B cell (primary cell): Measurements from ENCODE around the gene RNASE13. TPM values are rescaled to one million over a fixed set of nuclear protein-coding genes. Genes with fewer than 3 reads are reported as not detected.

ENCODE experiments used
- ATAC-seq: fragments of 200-7000 bp; cut with Tn5 transposase; one replicate; pipeline ENCODE4 v1.10.0; 2021; ENCODE audit warnings: low read depth, mild to moderate bottlenecking, moderate number of reproducible peaks, moderate library complexity
- CTCF ChIA-PET: fragments of 350-600 bp; sonication (Branson Sonifier 250); formaldehyde crosslinking; loops from one replicate; lab custom pipeline; 2021; ENCODE audit warnings: antibody characterized with exemption, inconsistent platforms; lab: Charles Lee
- POLR2A ChIA-PET: fragments of 350-600 bp; sonication (Branson Sonifier 250); formaldehyde crosslinking; loops from one replicate; lab custom pipeline; 2021; ENCODE audit warnings: antibody characterized with exemption; lab: Charles Lee
- DNase-seq: peaks from one replicate; pipeline ENCODE4 v3.0.0; 2013
- H2AFZ ChIP-seq: 2 replicates; pipeline ENCODE4 v1.6.1; 2012; ENCODE audit warnings: mild to moderate bottlenecking, low read depth, low read length; ENCODE audit not compliant: insufficient read depth, poor library complexity, severe bottlenecking
- H3K27ac ChIP-seq, 2 donors: 1 replicate in 1 of 2; 2 replicates in 1 of 2; pipeline ENCODE4 v1.5.1; 2012 to 2013; ENCODE audit warnings: low read length in 2 of 2, mild to moderate bottlenecking in 2 of 2, moderate library complexity in 1 of 2
- H3K27me3 ChIP-seq, 4 experiments: fragments of 200-600 bp in 1 of 4; sonication (generic) in 1 of 4; replicated peaks in 1 of 4; 1 replicate in 2 of 4; 2 replicates in 2 of 4; pipeline versions ENCODE4 v1.6.1 to v1.7.0; 2013 to 2016; ENCODE audit warnings: low read length in 3 of 4, mild to moderate bottlenecking in 2 of 4, mixed read lengths in 1 of 4, moderate library complexity in 1 of 4; ENCODE audit not compliant: insufficient read depth in 4 of 4, control insufficient read depth in 3 of 4; ENCODE audit errors: control extremely low read depth in 1 of 4
- H3K36me3 ChIP-seq, 2 experiments: replicated peaks in 1 of 2; 1 replicate in 1 of 2; 2 replicates in 1 of 2; pipeline versions ENCODE4 v1.6.1 to v1.7.1; 2013; ENCODE audit warnings: low read length in 1 of 2; ENCODE audit not compliant: insufficient read depth in 2 of 2, control insufficient read depth in 1 of 2; ENCODE audit errors: control extremely low read depth in 1 of 2, extremely low read depth in 1 of 2
- H3K4me1 ChIP-seq, 2 donors: fragments of 200-600 bp in 1 of 2; sonication (generic) in 1 of 2; 1 replicate in 1 of 2; 2 replicates in 1 of 2; pipeline versions ENCODE4 v1.5.1 to v1.6.1; 2013 to 2017; ENCODE audit warnings: low read length in 2 of 2; ENCODE audit not compliant: control insufficient read depth in 2 of 2, insufficient read depth in 2 of 2
- H3K4me2 ChIP-seq: replicated peaks from 2 replicates; pipeline ENCODE3; 2012; ENCODE audit warnings: mild to moderate bottlenecking, low read depth, low read length; ENCODE audit not compliant: poor library complexity, severe bottlenecking
- H3K4me3 ChIP-seq, 5 experiments: fragments of 200-600 bp in 1 of 5; sonication (generic) in 1 of 5; 1 replicate in 3 of 5; 2 replicates in 2 of 5; pipeline versions ENCODE4 v1.5.1 to v1.7.0; 2011 to 2016; ENCODE audit warnings: low read length in 4 of 5, mild to moderate bottlenecking in 4 of 5, low read depth in 2 of 5, control low read depth in 1 of 5, moderate library complexity in 1 of 5; ENCODE audit not compliant: insufficient read depth in 1 of 5; ENCODE audit errors: control extremely low read depth in 1 of 5, extremely low read depth in 1 of 5
- H3K79me2 ChIP-seq: fragments of 200-600 bp; sonication (generic); one replicate; pipeline ENCODE4 v1.6.0; 2016; ENCODE audit warnings: low read length; ENCODE audit not compliant: control insufficient read depth, insufficient read depth
- H3K9ac ChIP-seq: fragments of 200-600 bp; sonication (generic); 2 replicates; pipeline ENCODE4 v1.6.1; 2017; ENCODE audit warnings: mild to moderate bottlenecking, low read length, moderate library complexity
- H3K9me3 ChIP-seq, 3 donors: one replicate each; pipeline versions ENCODE4 v1.6.1 to v1.7.1; 2013; ENCODE audit warnings: low read length in 2 of 3; ENCODE audit not compliant: control insufficient read depth in 2 of 3, insufficient read depth in 1 of 3; ENCODE audit errors: control extremely low read depth in 1 of 3
- H4K20me1 ChIP-seq: 2 replicates; pipeline ENCODE4 v1.6.0; 2012; ENCODE audit warnings: mild to moderate bottlenecking, low read length; ENCODE audit not compliant: insufficient read depth, control insufficient read depth, poor library complexity, severe bottlenecking
- H3K27ac Mint-ChIP-seq: one replicate; pipeline ENCODE4 v1.8.0; 2021; ENCODE audit warnings: mixed read lengths
- H3K27me3 Mint-ChIP-seq: one replicate; pipeline ENCODE4 v1.8.0; 2021; ENCODE audit warnings: mixed read lengths
- H3K4me1 Mint-ChIP-seq: one replicate; pipeline ENCODE4 v1.8.0; 2021; ENCODE audit warnings: mixed read lengths
- H3K4me3 Mint-ChIP-seq: one replicate; pipeline ENCODE4 v1.8.0; 2021; ENCODE audit warnings: mixed read lengths
- H3K9me3 Mint-ChIP-seq: one replicate; pipeline ENCODE4 v1.8.0; 2022; ENCODE audit warnings: mixed read lengths; ENCODE audit not compliant: insufficient read depth
- CTCF ChIP-seq: fragments of 200-600 bp; IDR thresholded peaks from one replicate; pipeline ENCODE4 v1.8.0; 2022; ENCODE audit warnings: antibody characterized with exemption, mild to moderate bottlenecking
- EZH2 ChIP-seq: IDR thresholded peaks from 2 replicates; pipeline ENCODE4 v1.6.1; 2012; ENCODE audit warnings: borderline replicate concordance, low read depth, mild to moderate bottlenecking, moderate library complexity, low read length; ENCODE audit not compliant: insufficient read depth, poor library complexity, severe bottlenecking
- WGBS: methylation state at CpG from one replicate; pipeline ENCODE4 v1.1.5; 2013; ENCODE audit warnings: missing lambda C conversion rate; ENCODE audit not compliant: insufficient coverage; 5-methylcytosine and 5-hydroxymethylcytosine counted together
- intact Hi-C: fragments of 100-400 bp; cut with micrococcal nuclease; formaldehyde crosslinking; loops from one replicate; pipeline ENCODE4 v1.10.0; 2022
- polyA plus RNA-seq: library from polyadenylated mRNA; depleted of rRNA; stranded (reverse); fragments of >200 nt; gene quantifications from 2 replicates; pipeline ENCODE4 v1.2.3, GENCODE V29; 2012
- total RNA-seq, 2 donors: library from RNA; stranded (reverse); fragments of 120-200 nt in 1 of 2; gene quantifications; 1 replicate in 1 of 2; 2 replicates in 1 of 2; pipeline versions ENCODE4 v1.2.3 to v1.2.4, GENCODE V29; 2013 to 2022

Gene RNASE13
- total and polyA plus RNA-seq, 2 donors (not counting 1 experiment from before 2014, with no cell fraction given), result not detected

- H3K79me2 ChIP-seq, result no peaks in the 10 kb centered on the region
- no peak overlapping the region for H3K27ac ChIP-seq
- H3K9ac ChIP-seq, result no peak overlapping the region
- ATAC-seq (no peak), DNase-seq (no peak)
- H4K20me1 ChIP-seq, result no peaks in the 10 kb centered on the region
- no peaks in the 10 kb centered on the region for H3K36me3 ChIP-seq
- H3K4me3 ChIP-seq, result no peak overlapping the region
- no peaks in the 10 kb centered on the region for H3K4me1 ChIP-seq
- no peaks in the 10 kb centered on the region for H3K9me3 ChIP-seq
- CTCF ChIA-PET, result interaction anchor here (1.3 to 1.4 kb wide), 2 partner anchors 15 to 39 kb away, joined by 4 to 6 read pairs; no protein-coding TSS in a partner anchor
- 94% methylated on average over 19 of the region's 20 CpGs for WGBS
- no peaks in the 10 kb centered on the region for H3K4me1 Mint-ChIP-seq
- H2AFZ ChIP-seq, result no peak overlapping the region
- H3K27me3 ChIP-seq, result peaks cover 0 to 10% (median 5%) of the 10 kb centered on the region in 4 experiments
- intact Hi-C loops, result no loop called here
- H3K9me3 Mint-ChIP-seq, result no peaks in the 10 kb centered on the region
- H3K27me3 Mint-ChIP-seq, result peaks cover 35% of the 10 kb centered on the region
- POLR2A ChIA-PET, result no interaction called here
- H3K4me3 Mint-ChIP-seq, result no peak overlapping the region
- TF ChIP-seq CTCF (no peak), EZH2 (no peak)
- H3K4me2 ChIP-seq, result no peak overlapping the region
- no peak overlapping the region for H3K27ac Mint-ChIP-seq
Measured at GRCh38 chr14:21053184-21054122, 18.8 kb upstream of the RNASE13 start.

GRCh38 chr14:21050597-21050996, 16.0 kb upstream of the RNASE13 start:
- ChIA-PET POLR2A (no interaction called here), CTCF (interaction anchor here (1.0 to 2.6 kb wide), 3 partner anchors 10 to 36 kb away, joined by 3 to 11 read pairs (median 7); no protein-coding TSS in a partner anchor)
- H3K4me1 Mint-ChIP-seq, result no peaks in the 10 kb centered on the region
- Histone ChIP-seq H3K36me3 (no peaks in the 10 kb centered on the region), H4K20me1 (no peaks in the 10 kb centered on the region), H3K4me2 (no peak overlapping the region), H3K27ac (no peak overlapping the region), H3K27me3 (peaks cover 0 to 15% (median 3%) of the 10 kb centered on the region in 4 experiments), H3K9me3 (no peaks in the 10 kb centered on the region), H3K4me3 (no peak overlapping the region), H3K9ac (no peak overlapping the region), H3K79me2 (no peaks in the 10 kb centered on the region), H2AFZ (no peak overlapping the region), H3K4me1 (no peaks in the 10 kb centered on the region)
- TF ChIP-seq CTCF, result no peak
- no peak overlapping the region for H3K4me3 Mint-ChIP-seq
- no peak overlapping the region for H3K27ac Mint-ChIP-seq
- WGBS, result 22% methylated on average over 1 of the region's 3 CpGs
- ATAC-seq (no peak), DNase-seq (no peak)
- H3K27me3 Mint-ChIP-seq, result peaks cover 44% of the 10 kb centered on the region
- intact Hi-C loops, result no loop called here
- H3K9me3 Mint-ChIP-seq, result no peaks in the 10 kb centered on the region
